HL-60 (cell line): ENCODE data around the gene CTDSP1.
A peak's percentile ranks its signal among the peaks of the same experiment; 100 is the strongest.

Experiments
- DNase-seq, 2 experiments: peaks; one replicate each; pipeline ENCODE4 v3.0.0-alpha.2; 2010 to 2020; ENCODE audit warnings: low read depth in 1 of 2, low spot score in 1 of 2
- H3K27ac ChIP-seq: fragments of 250-450 bp; sonication (Bioruptor Pico); replicated peaks from 2 replicates; pipeline ENCODE4 v1.5.1; 2020; ENCODE audit warnings: mild to moderate bottlenecking, moderate library complexity
- H3K27me3 ChIP-seq: fragments of 250-450 bp; sonication (Bioruptor Pico); 2 replicates; pipeline ENCODE4 v1.5.1; 2021; ENCODE audit warnings: mild to moderate bottlenecking, moderate library complexity; ENCODE audit not compliant: insufficient read depth, poor library complexity, severe bottlenecking
- H3K4me3 ChIP-seq: replicated peaks from 2 replicates; pipeline ENCODE4 v1.5.1; 2011; ENCODE audit warnings: mild to moderate bottlenecking, control low read depth, low read length; ENCODE audit not compliant: insufficient read depth
- CTCF ChIP-seq: IDR thresholded peaks from one replicate; pipeline ENCODE4 v1.5.1; 2011; ENCODE audit warnings: low read length, control low read depth, inconsistent platforms; ENCODE audit not compliant: insufficient read depth
- GABPA ChIP-seq: IDR thresholded peaks from 2 replicates; pipeline ENCODE4 v1.6.1; 2012; ENCODE audit warnings: low read depth
- POLR2AphosphoS5 ChIP-seq: IDR thresholded peaks from 2 replicates; pipeline ENCODE4 v1.6.1; 2012; ENCODE audit warnings: low read depth
- REST ChIP-seq: IDR thresholded peaks from 2 replicates; pipeline ENCODE4 v1.6.1; 2012; ENCODE audit warnings: low read depth; ENCODE audit not compliant: insufficient replicate concordance
- SPI1 ChIP-seq: IDR thresholded peaks from 2 replicates; pipeline ENCODE4 v1.6.1; 2012; ENCODE audit warnings: low read depth, mild to moderate bottlenecking, borderline replicate concordance

The CTDSP1 gene

DNA sequence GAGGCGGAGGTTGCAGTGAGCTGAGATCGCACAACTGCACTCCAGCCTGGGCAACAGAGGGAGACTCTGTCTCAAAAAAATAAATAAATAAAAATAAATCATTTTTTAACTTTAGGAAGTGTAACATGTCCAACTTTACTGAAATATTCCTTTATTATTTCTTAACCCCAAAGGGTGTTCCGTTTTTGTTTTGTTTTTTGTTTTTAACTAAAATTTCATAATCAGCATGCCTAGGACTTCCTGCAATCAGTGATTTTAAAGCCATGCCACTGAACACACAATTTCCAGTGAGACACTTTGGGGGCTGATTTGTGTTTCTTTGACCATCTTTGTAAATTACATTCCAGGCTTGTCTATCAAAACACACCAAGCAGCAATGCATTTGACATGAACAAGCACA is 35.9 kb upstream of the CTDSP1 start:
- Histone ChIP-seq H3K27ac (no peak overlapping the region), H3K4me3 (no peak overlapping the region), H3K27me3 (no peaks in the 10 kb centered on the region)
- no peak for DNase-seq
- no peak; the same call in 1 of the 2 replicates for TF ChIP-seq SPI1

GRCh38 chr2:218364196-218364595 is 35.5 kb upstream of the CTDSP1 start:
- no peak for TF ChIP-seq POLR2AphosphoS5
- TF ChIP-seq CTCF, result no peak
- no peak for TF ChIP-seq SPI1
- TF ChIP-seq GABPA, result no peak
- TF ChIP-seq REST, result no peak
- no peaks in the 10 kb centered on the region for H3K27me3 ChIP-seq
- H3K4me3 ChIP-seq, result no peak overlapping the region
- no peak for DNase-seq
- no peak overlapping the region for H3K27ac ChIP-seq

GRCh38 chr2:218366621-218367414 is 32.9 kb upstream of the CTDSP1 start:
- H3K27me3 ChIP-seq, result no peaks in the 10 kb centered on the region
- TF ChIP-seq SPI1 (no peak), REST (no peak)
- H3K4me3 ChIP-seq, result peak overlapping the region; percentile 48
- H3K27ac ChIP-seq, result peak overlapping the region; percentile 76
- no peak for DNase-seq

DNA sequence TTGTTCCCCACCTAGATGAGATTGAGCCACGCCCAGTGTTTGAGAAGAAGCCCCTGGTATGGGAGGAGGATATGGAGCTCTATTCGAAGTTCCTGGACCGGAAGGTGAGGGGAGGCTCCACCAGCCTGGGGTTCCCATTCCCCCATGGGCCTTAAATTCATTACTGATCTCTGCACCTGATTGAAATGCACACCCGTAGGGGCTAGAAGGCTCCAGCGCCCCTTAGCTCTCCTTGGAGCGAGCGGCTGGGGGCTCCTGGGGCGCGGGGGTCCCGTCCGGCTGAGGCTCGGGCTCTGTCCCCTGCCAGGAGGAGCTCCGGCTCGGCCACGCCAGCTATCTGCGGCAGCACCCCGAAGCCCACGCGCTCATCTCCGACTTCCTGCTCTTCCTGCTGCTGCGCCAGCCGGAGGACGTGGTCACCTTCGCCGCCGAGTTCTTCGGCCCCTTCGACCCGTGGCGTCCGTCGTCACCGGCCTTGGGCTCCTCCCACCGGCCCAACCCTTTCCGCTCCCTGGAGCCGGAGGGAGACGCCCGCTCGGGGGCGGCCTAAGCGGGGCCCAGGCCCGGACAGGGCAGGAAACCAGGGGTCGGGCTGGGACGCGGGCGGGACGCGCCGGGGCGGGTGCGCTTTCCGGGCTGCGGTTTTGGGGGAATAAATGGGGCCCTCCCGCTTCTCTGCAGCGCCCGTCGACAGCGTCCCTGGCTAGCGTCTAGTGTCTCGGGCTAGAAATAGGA is 32.1 kb upstream of the CTDSP1 start:
- Histone ChIP-seq H3K27me3 (no peaks in the 10 kb centered on the region), H3K27ac (peak overlapping the region; percentile 76), H3K4me3 (peak overlapping the region; percentile 48)
- TF ChIP-seq GABPA (peak; percentile 49), CTCF (no peak), SPI1 (no peak)
- DNase-seq, result peak; percentile 79 to 91
